GM21786 (cell line): ENCODE measurements around the gene USP44.

Experiments used
- ATAC-seq: cut with Tn5 transposase; IDR thresholded peaks from one replicate; pipeline ENCODE4 v1.9.1; 2021; ENCODE audit not compliant: unreplicated experiment

The USP44 gene

GRCh38 chr12:95548539-95549391, 2.5 kb downstream of the USP44 start:
- no peak for ATAC-seq

DNA sequence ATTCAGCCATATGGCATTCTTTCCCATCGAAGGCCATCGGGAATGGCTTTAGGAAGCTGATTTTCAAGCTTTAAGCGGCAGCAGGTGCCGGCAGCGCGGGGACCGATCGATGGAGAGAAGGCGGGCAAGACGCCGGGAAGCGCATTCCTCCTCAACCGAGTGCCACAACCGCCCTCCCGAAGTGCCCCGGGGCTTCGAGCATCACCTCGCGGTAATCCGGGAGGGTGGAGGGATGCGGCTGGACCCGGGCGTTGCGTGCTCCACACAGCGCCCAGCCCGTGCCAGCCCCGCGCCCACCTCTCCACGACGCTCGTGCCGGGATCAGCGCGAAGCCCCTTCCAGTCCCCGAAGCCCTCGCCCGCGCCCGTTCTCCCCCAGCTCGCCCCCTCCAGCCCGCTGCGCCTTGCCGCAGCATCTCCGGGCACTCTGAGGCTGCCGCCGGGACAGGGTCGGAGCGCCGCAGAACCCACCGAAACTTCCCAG, 3.2 kb downstream of the USP44 start:
- ATAC-seq, result no peak

- ATAC-seq, result no peak
These were observed 3.7 kb downstream of the USP44 start for GRCh38 chr12:95547522-95548055.

DNA sequence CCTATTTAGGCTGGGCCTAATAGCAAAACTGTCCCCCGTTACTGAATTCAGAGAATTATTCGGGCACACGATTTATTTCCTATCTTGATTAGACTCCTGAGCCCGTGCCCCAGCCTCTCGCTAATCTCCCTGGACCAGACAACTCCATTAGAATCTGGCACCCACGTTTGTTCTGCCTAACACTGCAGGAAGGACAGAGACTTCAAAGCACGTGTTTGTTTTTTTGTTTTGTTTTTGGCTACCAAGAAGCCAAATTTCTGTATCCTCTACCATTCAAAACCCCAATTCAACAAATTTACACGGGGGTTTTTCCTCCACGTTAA, 4.8 kb downstream of the USP44 start:
- ATAC-seq, result no peak

DNA sequence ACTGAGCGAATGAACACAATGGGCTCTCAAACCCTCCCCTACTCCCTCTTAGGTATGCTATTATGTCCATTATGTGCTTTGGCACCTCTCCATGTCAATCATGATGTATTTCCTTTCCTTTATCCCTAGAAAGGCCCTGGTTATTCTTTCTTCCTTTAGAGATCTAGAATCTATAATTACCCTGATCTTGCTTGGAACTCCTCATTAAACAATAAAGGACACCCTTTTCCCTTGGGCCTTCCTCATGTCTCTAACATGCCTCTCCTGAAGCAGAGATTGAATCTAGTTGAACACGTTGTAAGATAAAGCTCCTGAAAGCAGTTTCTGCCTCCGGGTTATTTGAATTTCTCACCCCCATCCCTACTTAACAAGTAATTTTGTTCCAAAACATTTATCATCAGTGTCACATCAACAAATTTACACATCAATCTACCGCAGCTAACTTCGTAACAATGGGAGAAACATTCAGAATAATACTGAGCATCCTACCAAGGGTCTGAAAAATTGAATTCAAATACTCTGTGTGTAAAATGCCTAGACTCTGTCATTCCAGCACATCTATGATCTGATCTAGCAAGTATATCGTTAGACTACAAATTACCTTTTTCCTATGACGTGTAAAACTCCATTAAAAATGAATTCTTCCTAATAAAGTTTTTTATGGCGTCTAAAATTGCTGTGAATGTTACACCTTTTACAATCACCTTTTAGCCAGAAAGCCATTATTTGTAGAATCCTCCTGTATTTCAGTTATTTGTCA, 5.4 kb downstream of the USP44 start:
- ATAC-seq, result no peak

DNA sequence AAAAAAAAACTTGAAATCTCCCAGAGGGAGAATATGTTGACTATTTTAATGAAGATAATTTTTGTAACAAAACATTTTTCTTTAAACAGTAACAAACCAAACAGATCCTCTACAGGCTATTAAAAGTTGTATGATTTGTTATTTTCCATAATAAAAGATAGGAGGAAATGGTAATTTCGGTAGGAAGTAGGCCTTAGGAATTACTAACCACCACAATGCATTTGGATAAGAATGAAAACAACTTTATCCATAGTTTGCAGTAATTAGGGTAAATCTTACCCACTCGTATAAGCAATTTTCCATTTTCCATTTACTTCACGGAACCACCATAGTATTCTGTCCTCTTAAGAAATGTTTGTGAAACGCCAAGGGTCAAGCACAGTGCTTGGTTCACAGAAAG, 6.0 kb downstream of the USP44 start:
- no peak for ATAC-seq

GRCh38 chr12:95544756-95545155, 6.5 kb downstream of the USP44 start:
- ATAC-seq, result no peak

GRCh38 chr12:95543305-95543704, 8.0 kb downstream of the USP44 start:
- no peak for ATAC-seq

GRCh38 chr12:95541436-95541835, 9.8 kb downstream of the USP44 start:
- ATAC-seq, result no peak

DNA sequence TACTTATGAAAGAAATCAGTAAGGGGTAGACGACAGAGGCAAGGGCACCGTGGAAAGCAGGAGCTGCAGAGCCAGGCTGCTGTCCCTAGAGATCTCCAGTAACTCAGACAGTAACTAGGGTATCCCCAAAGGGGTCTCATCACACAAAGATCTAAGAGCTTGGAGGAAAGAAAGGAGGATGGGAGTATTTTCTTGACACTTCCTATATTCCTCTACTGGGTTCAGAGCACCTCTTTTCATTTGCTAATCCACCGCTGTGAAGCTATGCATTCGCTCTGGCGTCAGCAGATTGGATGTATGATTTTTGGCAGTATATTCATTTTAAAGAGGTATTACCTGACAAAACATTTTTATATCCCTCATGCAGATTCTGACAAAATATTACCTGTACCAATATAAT, 12.6 kb downstream of the USP44 start:
- no peak for ATAC-seq

DNA sequence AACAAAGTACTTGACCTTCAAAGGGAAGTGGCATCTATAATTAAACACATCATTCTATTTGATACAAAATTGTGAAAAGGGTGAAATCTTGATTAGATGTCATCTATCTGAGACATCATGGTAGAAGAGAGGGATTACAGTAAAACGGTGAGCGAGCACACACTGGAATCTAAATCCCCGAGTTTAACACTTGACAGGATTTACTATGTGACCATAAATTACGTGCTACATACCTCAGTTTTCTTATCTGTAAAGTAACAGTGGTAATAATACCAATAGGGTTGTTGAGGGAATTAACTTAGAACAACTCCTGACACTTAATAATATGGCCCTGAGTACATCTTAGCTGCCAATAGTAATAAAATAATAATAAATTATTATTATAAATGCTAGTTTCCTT, 13.3 kb downstream of the USP44 start:
- ATAC-seq, result no peak

DNA sequence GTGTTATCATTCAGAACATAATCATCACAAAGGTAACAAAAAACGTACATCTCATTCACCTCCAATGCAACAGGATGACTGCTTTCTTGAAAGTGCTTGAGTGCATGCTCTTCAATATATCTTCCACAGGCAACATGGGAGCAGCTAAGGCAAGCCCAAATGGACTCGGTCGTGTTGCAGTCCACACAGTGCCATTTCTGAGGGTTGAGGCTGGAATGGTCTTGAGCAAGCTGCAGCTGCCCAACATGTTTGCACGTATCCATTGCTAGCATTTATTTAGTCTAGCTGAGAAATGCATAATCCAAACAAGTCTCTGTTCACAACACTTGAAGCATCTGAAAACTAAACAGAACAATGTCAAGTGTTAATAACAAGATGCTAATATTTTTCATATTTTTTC, 17.3 kb downstream of the USP44 start:
- no peak for ATAC-seq

DNA sequence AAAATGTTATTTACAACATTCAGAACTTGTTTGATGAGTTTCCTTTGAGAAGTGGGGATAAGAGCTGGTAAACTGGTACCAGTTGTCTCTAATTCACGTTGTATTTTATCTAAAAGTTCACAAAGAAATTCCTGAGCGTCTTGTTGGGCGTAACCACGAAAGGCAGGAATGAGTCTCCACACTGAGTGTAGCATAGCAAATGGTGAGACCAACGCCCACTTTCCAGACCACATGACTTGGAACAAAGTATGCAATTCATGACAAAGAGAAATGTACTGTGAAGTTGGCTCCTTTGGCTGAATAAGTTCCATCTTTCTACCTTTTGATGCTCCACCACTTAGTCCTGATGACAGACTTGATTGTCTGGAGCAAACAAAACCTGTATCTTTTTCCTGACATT, 18.4 kb downstream of the USP44 start:
- no peak for ATAC-seq

- no peak for ATAC-seq
These were observed 21.5 kb downstream of the USP44 start for GRCh38 chr12:95529693-95530225.

DNA sequence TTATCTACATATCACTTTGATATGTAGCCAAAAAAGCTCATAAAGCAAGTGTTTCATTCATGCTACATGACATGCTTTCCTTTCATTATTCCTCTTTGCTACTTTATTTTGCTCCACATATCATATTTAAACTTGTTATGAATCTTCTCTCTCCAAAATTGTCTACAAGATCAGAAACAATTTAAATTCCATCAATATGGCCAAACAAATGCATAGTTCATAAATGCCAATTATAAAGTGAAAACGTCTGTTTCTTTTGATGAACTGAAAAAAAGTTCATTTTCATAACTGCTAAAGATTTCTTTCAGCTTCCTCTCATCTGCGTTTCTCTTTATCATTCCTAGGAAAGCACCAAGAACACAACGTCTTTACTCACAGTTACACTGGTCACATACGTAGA, 22.8 kb downstream of the USP44 start:
- ATAC-seq, result no peak

GRCh38 chr12:95522692-95523091, 28.6 kb downstream of the USP44 start:
- ATAC-seq, result no peak

GRCh38 chr12:95520816-95521215, 30.5 kb downstream of the USP44 start:
- no peak for ATAC-seq

GRCh38 chr12:95518944-95519343, 32.3 kb downstream of the USP44 start:
- no peak for ATAC-seq

DNA sequence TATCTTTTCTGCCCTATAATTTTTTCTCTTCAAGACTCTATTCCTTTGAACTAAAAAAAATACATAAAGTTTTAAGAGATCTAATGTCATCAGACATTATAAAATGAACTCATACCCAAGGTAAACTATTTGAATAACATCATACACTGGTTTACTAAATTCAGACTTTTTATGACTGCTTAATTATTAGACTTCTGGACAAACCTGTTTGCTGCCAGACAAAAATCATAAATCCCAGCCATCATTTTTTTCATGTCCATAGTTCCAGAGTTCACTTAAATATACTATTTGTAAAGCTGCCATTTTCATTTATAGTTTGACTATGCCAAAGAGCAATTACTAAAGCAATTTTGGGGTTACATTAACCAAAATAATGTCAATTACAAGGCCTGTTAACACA, 34.0 kb downstream of the USP44 start:
- ATAC-seq, result no peak

- no peak for ATAC-seq
These were observed 34.5 kb downstream of the USP44 start for GRCh38 chr12:95516757-95517156.

- ATAC-seq, result no peak
These were observed 36.1 kb downstream of the USP44 start for GRCh38 chr12:95515197-95515596.

- no peak for ATAC-seq
These were observed 37.7 kb downstream of the USP44 start for GRCh38 chr12:95513599-95513998.
